ENCODE measurements around the gene DDX60.

DDX60 gene

GRCh38 chr4:168275836-168276235, 42.7 kb downstream of the DDX60 start:
- TF ChIP-seq CTCF (IDR thresholded peaks at IDR 0.05; ENCODE audit: poor library complexity, severe bottlenecking), result no peak
- DNase-seq (ENCODE audit: low spot score) (no peak), ATAC-seq (ENCODE audit: low read depth) (no peak)
- Histone ChIP-seq H3K27ac (ENCODE audit: poor library complexity, severe bottlenecking) (no peak overlapping the region), H3K9me3 (ENCODE audit: severe bottlenecking) (no peaks in the 10 kb centered on the region), H3K4me1 (ENCODE audit: insufficient read depth, poor library complexity, severe bottlenecking) (no peaks in the 10 kb centered on the region), H3K4me3 (ENCODE audit: severe bottlenecking) (no peak overlapping the region), H3K36me3 (ENCODE audit: low read depth) (peaks cover 22% of the 10 kb centered on the region), H3K27me3 (ENCODE audit: insufficient read depth, poor library complexity, severe bottlenecking) (no peaks in the 10 kb centered on the region)

- Histone ChIP-seq H3K4me3 (ENCODE audit: severe bottlenecking) (no peak overlapping the region), H3K4me1 (ENCODE audit: insufficient read depth, poor library complexity, severe bottlenecking) (no peaks in the 10 kb centered on the region), H3K27ac (ENCODE audit: poor library complexity, severe bottlenecking) (no peak overlapping the region), H3K27me3 (ENCODE audit: insufficient read depth, poor library complexity, severe bottlenecking) (no peaks in the 10 kb centered on the region), H3K9me3 (ENCODE audit: severe bottlenecking) (no peaks in the 10 kb centered on the region), H3K36me3 (ENCODE audit: low read depth) (peaks cover 18% of the 10 kb centered on the region)
- no peak for DNase-seq (ENCODE audit: low spot score)
- ATAC-seq (ENCODE audit: low read depth), result no peak
- no peak for TF ChIP-seq CTCF (IDR thresholded peaks at IDR 0.05; ENCODE audit: poor library complexity, severe bottlenecking)
Measured at GRCh38 chr4:168274871-168275270, 43.7 kb downstream of the DDX60 start.

GRCh38 chr4:168273838-168274237, 44.7 kb downstream of the DDX60 start:
- no peak for DNase-seq (ENCODE audit: low spot score)
- TF ChIP-seq CTCF (IDR thresholded peaks at IDR 0.05; ENCODE audit: poor library complexity, severe bottlenecking), result no peak
- Histone ChIP-seq H3K27ac (ENCODE audit: poor library complexity, severe bottlenecking) (no peak overlapping the region), H3K36me3 (ENCODE audit: low read depth) (peaks cover 18% of the 10 kb centered on the region), H3K9me3 (ENCODE audit: severe bottlenecking) (no peaks in the 10 kb centered on the region), H3K27me3 (ENCODE audit: insufficient read depth, poor library complexity, severe bottlenecking) (no peaks in the 10 kb centered on the region), H3K4me3 (ENCODE audit: severe bottlenecking) (no peak overlapping the region), H3K4me1 (ENCODE audit: insufficient read depth, poor library complexity, severe bottlenecking) (no peaks in the 10 kb centered on the region)
- no peak; the same call in 2 of the 3 replicates for ATAC-seq (ENCODE audit: low read depth)

GRCh38 chr4:168272488-168272887, 46.1 kb downstream of the DDX60 start:
- H3K4me3 ChIP-seq (ENCODE audit: severe bottlenecking), result no peak overlapping the region
- H3K4me1 ChIP-seq (ENCODE audit: insufficient read depth, poor library complexity, severe bottlenecking), result no peaks in the 10 kb centered on the region
- no peaks in the 10 kb centered on the region for H3K9me3 ChIP-seq (ENCODE audit: severe bottlenecking)
- H3K27ac ChIP-seq (ENCODE audit: poor library complexity, severe bottlenecking), result no peak overlapping the region
- H3K27me3 ChIP-seq (ENCODE audit: insufficient read depth, poor library complexity, severe bottlenecking), result no peaks in the 10 kb centered on the region
- DNase-seq (ENCODE audit: low spot score) (no peak), ATAC-seq (ENCODE audit: low read depth) (no peak)
- no peak for TF ChIP-seq CTCF (IDR thresholded peaks at IDR 0.05; ENCODE audit: poor library complexity, severe bottlenecking)
- H3K36me3 ChIP-seq (ENCODE audit: low read depth), result peaks cover 23% of the 10 kb centered on the region

GRCh38 chr4:168269896-168270295, 48.7 kb downstream of the DDX60 start:
- Histone ChIP-seq H3K9me3 (ENCODE audit: severe bottlenecking) (no peaks in the 10 kb centered on the region), H3K36me3 (ENCODE audit: low read depth) (peaks cover 25% of the 10 kb centered on the region), H3K4me1 (ENCODE audit: insufficient read depth, poor library complexity, severe bottlenecking) (no peaks in the 10 kb centered on the region), H3K4me3 (ENCODE audit: severe bottlenecking) (no peak overlapping the region), H3K27me3 (ENCODE audit: insufficient read depth, poor library complexity, severe bottlenecking) (no peaks in the 10 kb centered on the region), H3K27ac (ENCODE audit: poor library complexity, severe bottlenecking) (no peak overlapping the region)
- no peak for ATAC-seq (ENCODE audit: low read depth)
- no peak for DNase-seq (ENCODE audit: low spot score)
- TF ChIP-seq CTCF (IDR thresholded peaks at IDR 0.05; ENCODE audit: poor library complexity, severe bottlenecking), result no peak

Measured in RWPE2 (cell line).